Neutrophil (primary cell): ENCODE results near the gene NEURL1.

Experiments
- H3K27ac ChIP-seq: fragments of 200-600 bp; sonication (generic); 2 replicates; pipeline ENCODE4 v1.5.1; 2016; ENCODE audit warnings: mild to moderate bottlenecking, moderate library complexity
- H3K27me3 ChIP-seq: fragments of 200-600 bp; sonication (generic); 2 replicates; pipeline ENCODE4 v1.6.0; 2016; ENCODE audit warnings: mild to moderate bottlenecking
- H3K36me3 ChIP-seq: fragments of 200-600 bp; sonication (generic); 2 replicates; pipeline ENCODE4 v1.5.1; 2017
- H3K4me1 ChIP-seq, 2 experiments: fragments of 200-600 bp in 1 of 2; sonication (generic) in 1 of 2; 1 replicate in 1 of 2; 2 replicates in 1 of 2; pipeline versions ENCODE4 v1.5.1 to v1.6.1; 2013 to 2016; ENCODE audit warnings: low read depth in 1 of 2, low read length in 1 of 2, mild to moderate bottlenecking in 1 of 2, moderate library complexity in 1 of 2; ENCODE audit not compliant: control insufficient read depth in 1 of 2, insufficient read depth in 1 of 2
- H3K4me3 ChIP-seq, 2 experiments: fragments of 200-600 bp in 1 of 2; sonication (generic) in 1 of 2; 1 replicate in 1 of 2; 2 replicates in 1 of 2; pipeline ENCODE4 v1.5.1; 2013 to 2016; ENCODE audit warnings: low read depth in 1 of 2, low read length in 1 of 2, mild to moderate bottlenecking in 1 of 2, moderate library complexity in 1 of 2
- H3K9me3 ChIP-seq: fragments of 200-600 bp; sonication (generic); 2 replicates; pipeline ENCODE4 v1.5.1; 2016
- CTCF ChIP-seq: fragments of 200-600 bp; sonication (generic); IDR thresholded peaks from 2 replicates; pipeline ENCODE4 v1.5.1; 2016; ENCODE audit warnings: antibody characterized with exemption

The NEURL1 gene

DNA sequence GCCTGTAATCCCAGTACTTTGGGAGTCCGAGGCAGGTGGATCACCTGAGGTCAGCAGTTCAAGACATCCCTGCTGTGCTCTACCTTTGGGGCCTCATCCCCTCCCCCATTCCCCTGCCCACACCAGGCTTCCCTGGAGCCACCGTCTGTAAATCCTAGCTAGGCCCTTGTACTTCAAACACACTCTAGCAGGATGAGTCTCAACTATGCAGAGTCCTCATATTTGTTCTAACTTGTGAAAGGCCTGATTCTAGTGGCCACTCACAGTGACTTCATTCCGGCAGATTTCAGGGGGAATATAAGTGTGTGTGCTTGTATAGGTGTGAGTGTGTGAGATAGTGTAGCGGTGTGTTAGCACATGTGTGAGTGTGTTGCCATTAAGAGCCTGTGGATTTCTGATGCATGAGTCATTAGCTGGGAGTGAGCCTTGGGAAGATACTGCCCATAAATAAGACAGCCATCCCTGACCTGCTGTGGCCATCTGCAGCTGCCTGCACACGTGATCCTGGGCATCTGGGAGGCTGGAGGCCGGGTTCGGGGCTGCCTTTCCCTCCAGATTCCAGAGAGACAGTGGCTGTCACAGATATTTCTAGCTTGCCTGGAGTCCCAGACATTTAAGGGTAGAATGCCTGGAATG, 1.7 kb upstream of the NEURL1 start:
- no peaks in the 10 kb centered on the region for H3K36me3 ChIP-seq
- H3K27ac ChIP-seq, result no peak overlapping the region
- no peak for TF ChIP-seq CTCF
- peaks cover 0 to 13% of the 10 kb centered on the region in 2 experiments for H3K4me1 ChIP-seq
- H3K4me3 ChIP-seq, result no peak overlapping the region
- H3K9me3 ChIP-seq, result no peaks in the 10 kb centered on the region
- peaks cover 79% of the 10 kb centered on the region for H3K27me3 ChIP-seq

DNA sequence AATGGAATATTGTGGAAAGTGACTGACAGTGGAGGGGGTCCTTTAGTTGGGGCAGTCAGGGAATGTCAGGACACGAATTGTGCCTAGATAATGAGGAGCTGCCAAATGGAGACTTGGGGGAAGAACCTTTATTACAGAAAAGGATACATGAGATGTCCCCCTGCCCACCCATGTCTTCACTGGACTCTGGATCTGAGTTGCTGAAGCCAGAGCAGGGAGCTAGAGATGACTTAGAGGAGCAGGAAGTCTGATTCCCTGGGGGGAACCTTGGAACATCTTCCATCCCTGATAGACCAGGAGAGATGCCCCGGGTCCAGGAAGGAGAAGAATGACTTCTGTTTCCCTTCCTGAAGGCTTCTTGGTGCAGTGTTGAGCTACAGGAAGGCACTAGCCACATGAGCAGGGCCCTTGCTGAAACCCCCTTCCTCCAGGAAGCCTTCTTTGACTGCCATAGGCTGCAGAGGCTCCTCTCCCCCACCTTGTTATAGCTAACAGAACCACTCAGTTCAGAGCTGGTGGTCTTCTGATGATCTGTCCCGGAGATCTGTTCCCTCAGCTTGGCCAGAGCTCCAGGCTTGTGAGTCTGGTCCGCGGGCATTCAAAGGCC, 747 bp upstream of the NEURL1 start:
- Histone ChIP-seq H3K4me3 (no peak overlapping the region), H3K9me3 (no peaks in the 10 kb centered on the region), H3K4me1 (peaks cover 0 to 13% of the 10 kb centered on the region in 2 experiments), H3K27me3 (peaks cover 88% of the 10 kb centered on the region), H3K36me3 (no peaks in the 10 kb centered on the region), H3K27ac (no peak overlapping the region)
- no peak for TF ChIP-seq CTCF

GRCh38 chr10:103493916-103494877, 692 bp downstream of the NEURL1 start:
- peaks cover 94% of the 10 kb centered on the region for H3K27me3 ChIP-seq
- no peak overlapping the region for H3K27ac ChIP-seq
- no peak overlapping the region for H3K4me3 ChIP-seq
- H3K4me1 ChIP-seq, result peaks cover 0 to 13% of the 10 kb centered on the region in 2 experiments
- H3K36me3 ChIP-seq, result no peaks in the 10 kb centered on the region
- TF ChIP-seq CTCF, result no peak
- H3K9me3 ChIP-seq, result no peaks in the 10 kb centered on the region

DNA sequence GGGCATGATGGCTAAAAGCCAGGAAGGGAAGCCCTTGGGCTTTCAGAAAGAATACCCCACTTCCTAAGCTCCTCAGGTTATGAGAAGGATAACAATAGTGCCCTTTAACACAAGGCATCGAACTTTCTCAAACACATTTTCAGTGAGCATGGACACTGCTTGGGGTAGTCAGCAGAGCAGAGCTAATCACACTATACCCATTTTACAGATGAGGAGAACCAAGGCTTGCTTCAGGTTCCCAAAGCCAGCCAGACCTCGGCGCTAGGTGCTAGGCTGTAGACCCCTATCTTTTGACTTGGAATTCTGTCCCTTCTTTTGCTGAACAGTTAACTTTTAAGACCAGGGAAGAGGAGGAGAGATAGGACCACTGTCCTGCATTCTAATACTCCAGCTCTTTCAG, 1.8 kb downstream of the NEURL1 start:
- Histone ChIP-seq H3K9me3 (no peaks in the 10 kb centered on the region), H3K27ac (no peak overlapping the region), H3K4me3 (no peak overlapping the region), H3K4me1 (peaks cover 0 to 13% of the 10 kb centered on the region in 2 experiments), H3K36me3 (no peaks in the 10 kb centered on the region), H3K27me3 (peaks cover 96% of the 10 kb centered on the region)
- no peak for TF ChIP-seq CTCF

DNA sequence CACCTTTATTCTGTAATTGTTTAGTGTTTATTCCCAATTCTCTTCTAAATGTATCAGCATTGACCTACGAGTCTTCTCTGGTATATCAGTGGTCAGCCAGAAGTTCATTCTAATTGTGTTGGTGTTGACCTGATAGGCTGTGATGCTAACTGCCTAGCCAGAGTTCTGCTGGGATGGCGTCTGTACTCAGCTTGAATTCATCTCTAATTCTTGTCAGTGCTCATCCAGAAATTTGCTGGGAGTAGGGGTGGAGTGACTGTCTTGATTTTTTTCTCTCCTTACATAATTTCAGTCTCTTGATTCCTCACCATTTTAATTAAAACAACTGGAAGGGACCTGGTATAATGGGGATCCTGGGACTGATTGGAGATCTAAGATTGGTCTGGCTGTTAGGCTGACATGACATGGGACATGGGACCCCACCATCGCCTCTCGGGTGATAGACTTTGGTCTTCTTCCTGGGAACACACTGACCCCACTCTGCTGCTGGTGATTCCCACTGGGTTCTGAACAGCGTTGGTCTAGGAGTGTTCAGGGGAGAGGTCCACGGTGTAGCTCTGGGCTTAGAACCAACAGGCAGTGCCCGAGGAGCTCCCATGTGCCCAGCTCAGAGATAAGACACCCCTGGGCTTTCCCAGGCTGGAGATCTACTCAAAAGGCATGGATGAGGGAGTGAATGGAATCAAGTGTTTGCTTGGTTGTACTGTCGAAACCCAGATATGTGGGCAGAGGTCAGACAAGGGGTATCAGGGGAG, 3.8 kb downstream of the NEURL1 start:
- Histone ChIP-seq H3K36me3 (no peaks in the 10 kb centered on the region), H3K4me1 (peaks cover 0 to 13% of the 10 kb centered on the region in 2 experiments), H3K4me3 (no peak overlapping the region), H3K27me3 (peaks cover 92% of the 10 kb centered on the region), H3K9me3 (no peaks in the 10 kb centered on the region), H3K27ac (no peak overlapping the region)
- no peak for TF ChIP-seq CTCF
